PC-3 (cell line): ENCODE results near the gene DUS1L. TPM values are rescaled to one million over a fixed set of nuclear protein-coding genes. Genes with fewer than 3 reads are reported as not detected.

Source experiments
- ATAC-seq: fragments of 200-7000 bp; cut with Tn5 transposase; 2 replicates; pipeline ENCODE4 v1.9.1; 2020; ENCODE audit warnings: mild to moderate bottlenecking, moderate library complexity
- BruUV-seq: library from RNA; stranded (reverse); fragments of 400-500 nt; replicated peaks from 2 replicates; lab custom pipeline; 2021; lab: Mats Ljungman, UMichigan
- CTCF ChIA-PET: fragments of 300-600 bp; sonication (Branson Sonifier 250); formaldehyde crosslinking; loops from one replicate; lab custom pipeline; 2022; ENCODE audit warnings: antibody characterized with exemption; lab: Charles Lee
- POLR2A ChIA-PET: fragments of 300-600 bp; sonication (Branson Sonifier 250); formaldehyde crosslinking; loops from one replicate; lab custom pipeline; 2022; ENCODE audit warnings: antibody characterized with exemption; ENCODE audit not compliant: unreplicated experiment; lab: Charles Lee
- DNase-seq: peaks from one replicate; pipeline ENCODE4 v3.0.0-alpha.2; 2015
- H2AFZ ChIP-seq: fragments of 300-600 bp; sonication (generic); 2 replicates; pipeline ENCODE4 v1.6.0; 2016; ENCODE audit warnings: antibody characterized with exemption, low read length
- H3F3A ChIP-seq: fragments of 300-600 bp; sonication (generic); one replicate; pipeline ENCODE4 v1.6.0; 2017; ENCODE audit warnings: antibody characterized with exemption, low read length, control low read depth, mild to moderate bottlenecking; ENCODE audit not compliant: unreplicated experiment
- H3K27ac ChIP-seq: fragments of 300-600 bp; sonication (generic); 2 replicates; pipeline ENCODE4 v1.5.1; 2016; ENCODE audit warnings: mild to moderate bottlenecking, low read length
- H3K27me3 ChIP-seq: fragments of 300-600 bp; sonication (generic); 2 replicates; pipeline ENCODE4 v1.6.1; 2016; ENCODE audit warnings: low read length, mixed read lengths
- H3K36me3 ChIP-seq: fragments of 300-600 bp; sonication (generic); 2 replicates; pipeline ENCODE4 v1.6.1; 2016; ENCODE audit warnings: low read depth, mixed run types, low read length, mixed read lengths
- H3K4me1 ChIP-seq: fragments of 300-600 bp; sonication (generic); 2 replicates; pipeline ENCODE4 v1.5.1; 2016; ENCODE audit warnings: low read length; ENCODE audit not compliant: insufficient read depth
- H3K4me2 ChIP-seq: fragments of 300-600 bp; sonication (generic); 2 replicates; pipeline ENCODE4 v1.6.0; 2016; ENCODE audit warnings: low read length
- H3K4me3 ChIP-seq: fragments of 300-600 bp; sonication (generic); 2 replicates; pipeline ENCODE4 v1.5.1; 2016; ENCODE audit warnings: mild to moderate bottlenecking, low read length, mixed read lengths
- H3K79me2 ChIP-seq: fragments of 300-600 bp; sonication (generic); 2 replicates; pipeline ENCODE4 v1.6.1; 2017; ENCODE audit warnings: low read length, mixed read lengths
- H3K9ac ChIP-seq: fragments of 300-600 bp; sonication (generic); 2 replicates; pipeline ENCODE4 v1.6.0; 2016; ENCODE audit warnings: mild to moderate bottlenecking, low read length
- H3K9me2 ChIP-seq: fragments of 300-600 bp; sonication (generic); replicated peaks from 2 replicates; pipeline ENCODE4 v1.6.1; 2016; ENCODE audit warnings: mixed run types, low read length, mixed read lengths
- H3K9me3 ChIP-seq: fragments of 300-600 bp; sonication (generic); 2 replicates; pipeline ENCODE4 v1.6.1; 2016; ENCODE audit warnings: low read length, mixed read lengths
- H4K20me1 ChIP-seq: fragments of 300-600 bp; sonication (generic); 2 replicates; pipeline ENCODE4 v1.6.1; 2016; ENCODE audit warnings: low read length, mixed read lengths
- EZH2 ChIP-seq: fragments of 300-600 bp; sonication (generic); IDR thresholded peaks from one replicate; pipeline ENCODE4 v1.6.1; 2017; ENCODE audit warnings: antibody characterized with exemption, mild to moderate bottlenecking, low read length; ENCODE audit not compliant: unreplicated experiment
- EZH2phosphoT487 ChIP-seq: fragments of 300-600 bp; sonication (generic); IDR thresholded peaks from 2 replicates; pipeline ENCODE4 v1.6.1; 2018; ENCODE audit warnings: mild to moderate bottlenecking, antibody characterized with exemption, low read length, borderline replicate concordance
- intact Hi-C: fragments of 100-400 bp; cut with micrococcal nuclease; formaldehyde crosslinking; loops from 2 replicates; pipeline ENCODE4 v1.9.0; 2023
- total RNA-seq: library from RNA; depleted of rRNA; stranded (reverse); fragments of >200 nt; gene quantifications from 2 replicates; pipeline ENCODE4 v1.2.3, GENCODE V29; 2014
- TF ChIP-seq, protein P1 (sequence below): fragments of 300-600 bp; sonication (generic); conservative IDR thresholded peaks from 2 replicates; pipeline ENCODE4 v1.5.1; 2017; ENCODE audit warnings: antibody characterized with exemption, low read depth, mild to moderate bottlenecking, low read length

DUS1L gene
- total RNA-seq, 1 experiment from 2014 or later: 205 TPM

DNA sequence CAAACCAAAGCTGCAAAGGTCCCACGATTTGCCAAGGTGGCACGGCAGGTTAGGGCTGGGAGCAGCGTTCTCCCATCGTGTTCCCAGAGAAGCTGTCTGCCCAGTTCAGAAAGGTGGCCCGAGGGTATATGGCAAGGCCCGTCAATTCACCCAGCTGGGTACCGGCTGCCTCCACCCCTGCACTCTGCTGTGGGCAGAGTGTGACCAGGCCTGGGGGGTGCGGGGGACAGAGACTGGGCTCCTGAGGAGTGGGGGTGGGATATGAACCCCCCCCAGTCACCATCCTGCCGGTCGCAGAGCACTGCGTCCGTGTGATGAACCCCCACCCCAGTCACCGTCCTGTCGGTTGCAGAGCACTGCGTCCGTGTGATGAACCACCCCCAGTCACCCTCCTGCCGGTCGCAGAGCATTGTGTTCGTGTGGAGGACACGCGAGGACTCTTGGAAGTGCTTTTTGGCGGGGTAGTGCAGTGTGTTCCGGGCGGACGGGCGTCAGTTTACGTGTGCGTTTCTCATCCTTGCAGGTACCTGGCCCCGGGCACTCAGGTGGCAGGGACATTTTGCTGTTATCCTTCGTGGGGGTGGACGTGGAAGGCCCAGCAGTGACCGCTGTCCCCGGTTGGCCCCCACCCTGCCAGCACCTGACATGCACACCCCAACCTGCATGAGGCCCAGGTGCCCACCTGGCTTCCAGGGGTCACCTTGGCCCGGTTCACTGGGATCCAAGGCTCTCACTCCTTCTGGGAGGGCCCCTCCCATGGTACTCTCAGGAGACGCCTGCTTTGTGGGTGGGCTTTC is 35.1 kb upstream of the DUS1L start:
- DNase-seq: no peak
- ChIA-PET CTCF (no interaction called here), POLR2A (no interaction called here)
- Histone ChIP-seq H2AFZ (no peak overlapping the region), H3F3A (no peaks in the 10 kb centered on the region), H3K4me1 (peaks cover 32% of the 10 kb centered on the region), H3K36me3 (peaks cover 7% of the 10 kb centered on the region; the same call in 1 of the 2 replicates), H3K9ac (no peak overlapping the region), H3K4me3 (no peak overlapping the region), H3K9me2 (no peaks in the 10 kb centered on the region), H3K79me2 (peaks cover 32% of the 10 kb centered on the region), H3K27ac (no peak overlapping the region), H3K9me3 (no peaks in the 10 kb centered on the region), H3K4me2 (no peak overlapping the region), H4K20me1 (peaks cover 15% of the 10 kb centered on the region), H3K27me3 (no peaks in the 10 kb centered on the region)
- no peak for ATAC-seq
- BruUV-seq: no TSS peak
- TF ChIP-seq EZH2 (no peak), EZH2phosphoT487 (no peak)
- TF ChIP-seq, protein P1, sequence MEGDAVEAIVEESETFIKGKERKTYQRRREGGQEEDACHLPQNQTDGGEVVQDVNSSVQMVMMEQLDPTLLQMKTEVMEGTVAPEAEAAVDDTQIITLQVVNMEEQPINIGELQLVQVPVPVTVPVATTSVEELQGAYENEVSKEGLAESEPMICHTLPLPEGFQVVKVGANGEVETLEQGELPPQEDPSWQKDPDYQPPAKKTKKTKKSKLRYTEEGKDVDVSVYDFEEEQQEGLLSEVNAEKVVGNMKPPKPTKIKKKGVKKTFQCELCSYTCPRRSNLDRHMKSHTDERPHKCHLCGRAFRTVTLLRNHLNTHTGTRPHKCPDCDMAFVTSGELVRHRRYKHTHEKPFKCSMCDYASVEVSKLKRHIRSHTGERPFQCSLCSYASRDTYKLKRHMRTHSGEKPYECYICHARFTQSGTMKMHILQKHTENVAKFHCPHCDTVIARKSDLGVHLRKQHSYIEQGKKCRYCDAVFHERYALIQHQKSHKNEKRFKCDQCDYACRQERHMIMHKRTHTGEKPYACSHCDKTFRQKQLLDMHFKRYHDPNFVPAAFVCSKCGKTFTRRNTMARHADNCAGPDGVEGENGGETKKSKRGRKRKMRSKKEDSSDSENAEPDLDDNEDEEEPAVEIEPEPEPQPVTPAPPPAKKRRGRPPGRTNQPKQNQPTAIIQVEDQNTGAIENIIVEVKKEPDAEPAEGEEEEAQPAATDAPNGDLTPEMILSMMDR: no peak
- intact Hi-C loops: no loop called here

DNA sequence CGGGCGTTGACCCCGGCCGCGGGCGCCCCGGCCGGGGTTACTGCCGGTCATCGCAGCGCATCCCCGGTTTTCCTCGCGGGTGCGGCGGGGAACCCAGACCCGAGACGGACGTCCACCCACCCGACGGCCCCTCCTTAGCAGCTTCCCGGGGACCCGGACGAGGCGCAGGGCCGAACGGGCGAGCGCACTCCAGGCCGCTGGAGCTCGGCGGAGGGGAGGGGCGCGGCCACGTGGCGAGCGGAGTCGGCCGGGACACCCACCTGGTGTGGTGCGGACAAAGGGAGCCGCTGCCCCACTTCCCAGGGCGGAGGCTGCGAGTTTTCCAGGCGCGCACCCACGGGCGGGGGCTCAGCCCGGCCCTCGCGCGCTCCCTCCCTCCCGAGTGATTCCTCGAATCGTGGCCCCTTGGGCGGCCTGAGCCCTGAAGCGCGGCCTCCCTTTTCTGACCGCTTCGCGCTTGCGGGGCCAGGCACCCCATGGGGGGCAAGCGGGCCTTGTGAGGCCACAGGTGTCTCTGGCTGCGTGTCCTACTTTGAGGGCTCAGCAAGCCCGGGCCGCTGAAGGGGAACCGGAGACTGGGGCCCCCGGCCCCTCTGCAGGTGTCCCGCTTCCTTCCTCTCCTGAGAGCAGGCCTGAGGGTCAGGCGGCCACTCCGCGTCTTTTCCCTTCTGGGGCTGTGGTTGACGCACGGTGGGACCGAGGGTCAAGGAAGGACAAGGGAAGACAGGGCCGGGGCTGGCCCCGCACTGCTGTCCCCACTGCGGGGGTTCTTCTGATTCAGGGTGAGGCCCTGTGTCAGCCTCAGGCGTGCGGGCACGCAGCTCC is 33.5 kb upstream of the DUS1L start:
- DNase-seq (no peak), ATAC-seq (peak; percentile 6)
- Histone ChIP-seq H3K27ac (peak overlapping the region; percentile 85), H4K20me1 (peaks cover 25% of the 10 kb centered on the region), H3K4me3 (peak overlapping the region; percentile 69), H3K36me3 (peaks cover 17% of the 10 kb centered on the region), H2AFZ (peak overlapping the region; percentile 78), H3K9ac (peak overlapping the region; percentile 93), H3K27me3 (no peaks in the 10 kb centered on the region), H3K4me2 (peak overlapping the region; percentile 90), H3K4me1 (peaks cover 35% of the 10 kb centered on the region), H3K79me2 (peaks cover 43% of the 10 kb centered on the region), H3K9me3 (no peaks in the 10 kb centered on the region), H3F3A (no peaks in the 10 kb centered on the region), H3K9me2 (no peaks in the 10 kb centered on the region)
- TF ChIP-seq EZH2 (no peak), EZH2phosphoT487 (no peak)
- TF ChIP-seq, protein P1: no peak
- BruUV-seq: no TSS peak
- intact Hi-C loops: loop anchor here (5.0 kb wide), 1 partner anchor 62 kb away; the partner anchor contains the start of gene DCXR
- ChIA-PET POLR2A (interaction anchor here (0.6 to 1.8 kb wide), 2 partner anchors 61 to 356 kb away, joined by 3 to 4 read pairs; partner anchors contain the start of gene DCXR), CTCF (no interaction called here)
